Liver (tissue), 9 donors: ENCODE measurements around the gene TEX29. TPM values are rescaled to one million over a fixed set of nuclear protein-coding genes. Genes with fewer than 3 reads are reported as not detected.

Source experiments
- DNase-seq: peaks from one replicate; pipeline ENCODE4 v3.0.0-alpha.2; 2017; ENCODE audit warnings: low spot score
- H3K27ac ChIP-seq, 2 donors: one replicate each; pipeline ENCODE4 v1.7.0; 2013; ENCODE audit warnings: inconsistent platforms in 2 of 2, low read length in 2 of 2, control low read depth in 1 of 2, low read depth in 1 of 2, mild to moderate bottlenecking in 1 of 2
- H3K27me3 ChIP-seq, 4 donors: one replicate each; pipeline versions ENCODE4 v1.6.1 to v1.7.0; 2013; ENCODE audit warnings: low read length in 3 of 4, inconsistent platforms in 1 of 4, mild to moderate bottlenecking in 1 of 4, moderate library complexity in 1 of 4; ENCODE audit not compliant: control insufficient read depth in 4 of 4, insufficient read depth in 4 of 4
- H3K36me3 ChIP-seq, 4 donors: one replicate each; pipeline versions ENCODE4 v1.6.1 to v1.7.0; 2013; ENCODE audit warnings: low read length in 3 of 4, mild to moderate bottlenecking in 3 of 4, low read depth in 1 of 4, moderate library complexity in 1 of 4; ENCODE audit not compliant: control insufficient read depth in 4 of 4, insufficient read depth in 3 of 4
- H3K4me1 ChIP-seq, 4 donors: one replicate each; pipeline versions ENCODE4 v1.6.1 to v1.7.0; 2013; ENCODE audit warnings: low read length in 3 of 4, mild to moderate bottlenecking in 3 of 4, moderate library complexity in 1 of 4; ENCODE audit not compliant: control insufficient read depth in 4 of 4, insufficient read depth in 4 of 4
- H3K4me3 ChIP-seq, 3 donors: one replicate each; pipeline versions ENCODE4 v1.6.1 to v1.7.0; 2013; ENCODE audit warnings: low read length in 3 of 3, control low read depth in 1 of 3, low read depth in 1 of 3, mild to moderate bottlenecking in 1 of 3
- H3K9ac ChIP-seq, 2 donors: one replicate each; pipeline ENCODE4 v1.7.0; 2013; ENCODE audit warnings: low read length in 2 of 2, mild to moderate bottlenecking in 2 of 2, moderate library complexity in 2 of 2, control low read depth in 1 of 2, low read depth in 1 of 2
- H3K9me3 ChIP-seq, 4 donors: one replicate each; pipeline versions ENCODE4 v1.6.1 to v1.7.0; 2013; ENCODE audit warnings: low read length in 3 of 4; ENCODE audit not compliant: control insufficient read depth in 4 of 4
- ATF3 ChIP-seq: IDR thresholded peaks from 2 replicates; pipeline ENCODE4 v1.6.1; 2016; ENCODE audit warnings: antibody characterized with exemption
- CTCF ChIP-seq: fragments of 150-350 bp; IDR thresholded peaks from 2 replicates; pipeline ENCODE4 v1.5.1; 2017; ENCODE audit warnings: improper control_type of control experiment, low read depth, low read length; ENCODE audit not compliant: missing input control
- EGR1 ChIP-seq, 2 donors: IDR thresholded peaks; 2 replicates each; pipeline ENCODE4 v1.6.1; 2016 to 2018; ENCODE audit warnings: antibody characterized with exemption in 2 of 2, low read depth in 2 of 2
- FOXA1 ChIP-seq: IDR thresholded peaks from 2 replicates; pipeline ENCODE4 v1.6.1; 2016; ENCODE audit warnings: antibody characterized with exemption
- FOXA2 ChIP-seq: IDR thresholded peaks from 2 replicates; pipeline ENCODE4 v1.6.1; 2016; ENCODE audit warnings: antibody characterized with exemption
- GABPA ChIP-seq, 2 donors: IDR thresholded peaks in 1 of 2; conservative IDR thresholded peaks in 1 of 2; 2 replicates each; pipeline ENCODE4 v1.6.1; 2016; ENCODE audit warnings: antibody characterized with exemption in 2 of 2, mild to moderate bottlenecking in 1 of 2, moderate library complexity in 1 of 2
- HNF4A ChIP-seq, 2 donors: conservative IDR thresholded peaks; 2 replicates each; pipeline ENCODE4 v1.6.1; 2016; ENCODE audit warnings: antibody characterized with exemption in 2 of 2, mild to moderate bottlenecking in 2 of 2
- HNF4G ChIP-seq: IDR thresholded peaks from 2 replicates; pipeline ENCODE4 v1.6.1; 2016; ENCODE audit warnings: antibody characterized with exemption
- JUND ChIP-seq, 2 donors: IDR thresholded peaks; 2 replicates each; pipeline ENCODE4 v1.6.1; 2016; ENCODE audit warnings: antibody characterized with exemption in 2 of 2
- MAX ChIP-seq: IDR thresholded peaks from 2 replicates; pipeline ENCODE4 v1.6.1; 2016; ENCODE audit warnings: antibody characterized with exemption
- NR2F2 ChIP-seq: IDR thresholded peaks from 2 replicates; pipeline ENCODE4 v1.6.1; 2016; ENCODE audit warnings: antibody characterized with exemption
- RAD21 ChIP-seq, 2 donors: IDR thresholded peaks; 2 replicates each; pipeline ENCODE4 v1.6.1; 2016; ENCODE audit warnings: antibody characterized with exemption in 2 of 2, mild to moderate bottlenecking in 2 of 2
- RXRA ChIP-seq, 2 donors: IDR thresholded peaks; 2 replicates each; pipeline ENCODE4 v1.6.1; 2017 to 2018; ENCODE audit warnings: antibody characterized with exemption in 2 of 2, mild to moderate bottlenecking in 1 of 2
- SP1 ChIP-seq: IDR thresholded peaks from 2 replicates; pipeline ENCODE4 v1.6.1; 2018; ENCODE audit warnings: antibody characterized with exemption, mild to moderate bottlenecking
- YY1 ChIP-seq: IDR thresholded peaks from 2 replicates; pipeline ENCODE4 v1.6.1; 2016; ENCODE audit warnings: antibody characterized with exemption, mild to moderate bottlenecking
- ZBTB33 ChIP-seq: IDR thresholded peaks from 2 replicates; pipeline ENCODE4 v1.6.1; 2016; ENCODE audit warnings: antibody characterized with exemption
- whole genome bisulfite sequencing: extraction: QIAGEN DNeasy Blood & Tissue Kit; methylation state at CpG from one replicate; pipeline ENCODE4 v1.1.7; 2013; 5-methylcytosine and 5-hydroxymethylcytosine counted together
- polyA plus RNA-seq, 2 donors: library from polyadenylated mRNA; stranded (reverse) in 1 of 2; unstranded in 1 of 2; fragments of 200-250 nt in 1 of 2; fragments of >200 nt in 1 of 2; fragmentation: Nextera tagmentation in 1 of 2; extraction: Ambion mirVana in 1 of 2; gene quantifications; one replicate each; pipeline versions ENCODE4 v1.2.1 to v1.2.3, GENCODE V29; 2013 to 2015
- total RNA-seq, 2 donors: library from RNA; depleted of rRNA; stranded (reverse); fragments of >200 nt; gene quantifications; one replicate each; pipeline ENCODE4 v1.2.3, GENCODE V29; 2014
- TF ChIP-seq, protein P1 (sequence below): IDR thresholded peaks from 2 replicates; pipeline ENCODE4 v1.6.1; 2016; ENCODE audit warnings: antibody characterized with exemption, mild to moderate bottlenecking
- donor health status: healthy.
- donor health status: healthy.
- donor health status: healthy.
- donor health status: healthy.
- donor health status: healthy.

TEX29 gene
- total and polyA plus RNA-seq, 4 donors: 0.17 TPM; not detected in 3

DNA sequence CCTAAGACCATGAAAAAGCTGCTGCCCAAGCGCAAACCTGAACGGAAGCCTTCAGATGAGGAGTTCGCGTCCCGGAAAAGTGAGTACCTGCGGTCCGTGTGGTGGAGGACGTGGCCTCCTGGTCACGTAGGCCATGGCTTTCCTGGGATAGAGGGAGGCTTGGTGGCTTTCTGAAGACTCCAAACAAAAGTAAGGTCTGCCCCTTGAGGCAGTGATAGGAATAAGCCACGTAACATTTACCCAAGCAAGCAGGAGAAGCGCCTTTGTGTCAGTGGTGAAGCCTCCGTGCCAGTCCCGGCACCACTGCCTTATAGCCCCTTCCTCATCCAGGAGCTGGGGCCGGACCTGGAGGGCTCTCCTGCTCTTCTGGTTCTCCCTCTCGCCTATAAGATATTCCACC is 34.3 kb upstream of the TEX29 start (continued):
- TF ChIP-seq YY1 (no peak), JUND (IDR thresholded peaks at IDR 0.05) (no peak)

DNA sequence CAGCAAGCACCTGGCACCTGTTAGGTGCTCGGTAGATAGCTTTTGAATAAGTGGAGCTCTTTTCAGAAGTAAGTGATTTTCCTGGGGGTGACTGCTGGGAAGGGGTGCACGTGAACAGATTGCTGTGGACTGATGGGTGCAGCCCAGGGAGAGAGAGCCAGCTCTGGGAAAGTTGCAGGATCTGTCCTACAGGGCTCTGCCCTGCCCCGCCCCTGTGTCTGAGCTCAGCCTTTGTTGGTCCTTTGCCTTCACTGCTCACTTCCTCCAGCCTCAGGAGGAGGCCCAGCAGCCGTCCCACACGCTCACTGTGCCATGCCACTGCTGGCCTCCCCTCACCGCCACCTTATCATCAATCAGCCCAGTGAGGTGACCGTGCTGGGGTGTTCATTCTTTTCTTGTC is 33.7 kb upstream of the TEX29 start:
- Histone ChIP-seq H3K4me1 (peaks cover 0 to 10% (median 3%) of the 10 kb centered on the region in 4 donors), H3K9me3 (no peaks in the 10 kb centered on the region), H3K4me3 (no peak overlapping the region), H3K27ac (no peak overlapping the region), H3K36me3 (peaks cover 18 to 62% (median 48%) of the 10 kb centered on the region in 4 donors), H3K9ac (no peak overlapping the region), H3K27me3 (no peaks in the 10 kb centered on the region)
- TF ChIP-seq MAX (no peak), FOXA1 (no peak)
- DNase-seq: no peak
- 95% methylated on average over 7 of the region's 7 CpGs for whole genome bisulfite sequencing

DNA sequence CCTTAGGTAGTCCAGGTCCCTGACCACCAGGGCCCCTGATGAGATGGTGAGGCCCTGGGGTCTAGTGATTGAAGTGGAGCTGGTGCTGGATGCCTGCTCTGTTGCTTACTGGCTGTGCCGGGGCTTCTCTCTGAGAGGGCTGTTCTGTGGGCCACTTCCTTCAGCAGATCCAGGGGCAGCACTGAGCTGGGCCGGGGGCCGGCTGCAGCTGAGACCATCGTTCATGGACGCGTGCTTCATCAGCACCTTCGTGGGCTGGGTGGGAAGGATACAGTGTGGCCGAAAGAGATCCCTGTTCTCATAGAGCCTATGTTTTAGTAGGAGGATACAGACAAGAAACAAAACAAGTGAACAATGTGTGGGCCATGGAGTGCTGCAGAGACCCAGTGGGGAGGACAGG is 33.2 kb upstream of the TEX29 start:
- DNase-seq: no peak
- Histone ChIP-seq H3K27me3 (no peaks in the 10 kb centered on the region), H3K27ac (no peak overlapping the region), H3K4me1 (peaks cover 0 to 6% (median 2%) of the 10 kb centered on the region in 4 donors), H3K9me3 (no peaks in the 10 kb centered on the region), H3K36me3 (peaks cover 18 to 66% (median 52%) of the 10 kb centered on the region in 4 donors), H3K4me3 (no peak overlapping the region), H3K9ac (no peak overlapping the region)
- 97% methylated on average over 8 of the region's 8 CpGs for WGBS
- no peak for TF ChIP-seq HNF4A (conservative IDR thresholded peaks at IDR 0.05)
- no peak for TF ChIP-seq JUND (IDR thresholded peaks at IDR 0.05)
- TF ChIP-seq FOXA1: no peak
- no peak for TF ChIP-seq ATF3
- TF ChIP-seq NR2F2: no peak
- no peak for TF ChIP-seq ZBTB33
- no peak for TF ChIP-seq FOXA2
- TF ChIP-seq, protein P1, sequence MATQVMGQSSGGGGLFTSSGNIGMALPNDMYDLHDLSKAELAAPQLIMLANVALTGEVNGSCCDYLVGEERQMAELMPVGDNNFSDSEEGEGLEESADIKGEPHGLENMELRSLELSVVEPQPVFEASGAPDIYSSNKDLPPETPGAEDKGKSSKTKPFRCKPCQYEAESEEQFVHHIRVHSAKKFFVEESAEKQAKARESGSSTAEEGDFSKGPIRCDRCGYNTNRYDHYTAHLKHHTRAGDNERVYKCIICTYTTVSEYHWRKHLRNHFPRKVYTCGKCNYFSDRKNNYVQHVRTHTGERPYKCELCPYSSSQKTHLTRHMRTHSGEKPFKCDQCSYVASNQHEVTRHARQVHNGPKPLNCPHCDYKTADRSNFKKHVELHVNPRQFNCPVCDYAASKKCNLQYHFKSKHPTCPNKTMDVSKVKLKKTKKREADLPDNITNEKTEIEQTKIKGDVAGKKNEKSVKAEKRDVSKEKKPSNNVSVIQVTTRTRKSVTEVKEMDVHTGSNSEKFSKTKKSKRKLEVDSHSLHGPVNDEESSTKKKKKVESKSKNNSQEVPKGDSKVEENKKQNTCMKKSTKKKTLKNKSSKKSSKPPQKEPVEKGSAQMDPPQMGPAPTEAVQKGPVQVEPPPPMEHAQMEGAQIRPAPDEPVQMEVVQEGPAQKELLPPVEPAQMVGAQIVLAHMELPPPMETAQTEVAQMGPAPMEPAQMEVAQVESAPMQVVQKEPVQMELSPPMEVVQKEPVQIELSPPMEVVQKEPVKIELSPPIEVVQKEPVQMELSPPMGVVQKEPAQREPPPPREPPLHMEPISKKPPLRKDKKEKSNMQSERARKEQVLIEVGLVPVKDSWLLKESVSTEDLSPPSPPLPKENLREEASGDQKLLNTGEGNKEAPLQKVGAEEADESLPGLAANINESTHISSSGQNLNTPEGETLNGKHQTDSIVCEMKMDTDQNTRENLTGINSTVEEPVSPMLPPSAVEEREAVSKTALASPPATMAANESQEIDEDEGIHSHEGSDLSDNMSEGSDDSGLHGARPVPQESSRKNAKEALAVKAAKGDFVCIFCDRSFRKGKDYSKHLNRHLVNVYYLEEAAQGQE: no peak
- TF ChIP-seq EGR1 (IDR thresholded peaks at IDR 0.05; ENCODE audit: low read depth in 2 of 2): no peak
- TF ChIP-seq GABPA (IDR thresholded peaks at IDR 0.05 in 1 of 2, conservative IDR thresholded peaks at IDR 0.05 in 1 of 2): no peak
- no peak for TF ChIP-seq RXRA (IDR thresholded peaks at IDR 0.05)
- no peak for TF ChIP-seq CTCF
- TF ChIP-seq SP1: no peak
- no peak for TF ChIP-seq HNF4G
- no peak for TF ChIP-seq RAD21 (IDR thresholded peaks at IDR 0.05)
- TF ChIP-seq MAX: no peak
